Measurements from ENCODE around the gene MYOD1.

- TF ChIP-seq FOXP2 (optimal IDR thresholded peaks at IDR 0.05; ENCODE audit: control extremely low read depth, extremely low read length, insufficient read depth): no peak
- no peak for TF ChIP-seq POLR2AphosphoS5 (IDR thresholded peaks at IDR 0.05; ENCODE audit: borderline replicate concordance, low read depth, low read length)
- TF ChIP-seq EZH2 (IDR thresholded peaks at IDR 0.05): no peak
Observed at GRCh38 chr11:17702876-17703275, 16.5 kb upstream of the MYOD1 start.

Measured in SK-N-MC (cell line).